Sigmoid colon (tissue), 7 donors: ENCODE data around the gene MAP1B. TPM values are rescaled to one million over a fixed set of nuclear protein-coding genes. Genes with fewer than 3 reads are reported as not detected.

ENCODE experiments used
- DNase-seq: peaks from one replicate; pipeline ENCODE4 v3.0.0-alpha.2; 2019
- H3K27ac ChIP-seq, 4 donors: fragments of 200-600 bp; sonication (generic); one replicate each; pipeline ENCODE4 v1.5.1; 2016 to 2019; ENCODE audit warnings: mild to moderate bottlenecking in 1 of 4
- H3K27me3 ChIP-seq, 3 donors: fragments of 200-600 bp; sonication (generic); one replicate each; pipeline ENCODE4 v1.5.1; 2019; ENCODE audit warnings: mild to moderate bottlenecking in 1 of 3
- H3K36me3 ChIP-seq, 4 donors: fragments of 200-600 bp; sonication (generic); one replicate each; pipeline ENCODE4 v1.5.1; 2016 to 2019
- H3K4me1 ChIP-seq, 4 donors: fragments of 200-600 bp; sonication (generic); one replicate each; pipeline ENCODE4 v1.5.1; 2017 to 2019
- H3K4me3 ChIP-seq, 4 donors: fragments of 200-600 bp; sonication (generic); one replicate each; pipeline ENCODE4 v1.5.1; 2017 to 2019; ENCODE audit warnings: mild to moderate bottlenecking in 2 of 4, moderate library complexity in 1 of 4
- H3K9me3 ChIP-seq, 4 donors: fragments of 200-600 bp in 3 of 4; sonication (generic) in 3 of 4; one replicate each; pipeline versions ENCODE4 v1.5.1 to v1.6.1; 2013 to 2019
- EP300 ChIP-seq, 4 donors: sonication (generic); formaldehyde crosslinking; IDR thresholded peaks; one replicate each; pipeline ENCODE4 v1.6.1; 2017; ENCODE audit warnings: antibody characterized with exemption in 4 of 4
- POLR2A ChIP-seq, 2 donors: fragments of 450-650 bp; IDR thresholded peaks; one replicate each; pipeline ENCODE4 v1.6.1; 2016; ENCODE audit warnings: antibody characterized with exemption in 2 of 2, mild to moderate bottlenecking in 2 of 2, moderate library complexity in 2 of 2
- POLR2AphosphoS5 ChIP-seq, 4 donors: sonication (generic); formaldehyde crosslinking; IDR thresholded peaks; one replicate each; pipeline ENCODE4 v1.6.1; 2017; ENCODE audit warnings: antibody characterized with exemption in 4 of 4
- WGBS, 2 donors: extraction: QIAGEN DNeasy Blood & Tissue Kit; methylation state at CpG; one replicate each; pipeline ENCODE4 v1.1.7; 2013; 5-methylcytosine and 5-hydroxymethylcytosine counted together
- intact Hi-C: fragments of 100-400 bp; cut with DNase I; formaldehyde crosslinking; loops from one replicate; pipeline ENCODE4 v1.15.1; 2023
- polyA plus RNA-seq, 3 donors: library from polyadenylated mRNA; stranded (reverse); fragments of 200-250 nt; gene quantifications; one replicate each; pipeline ENCODE4 v1.2.3, GENCODE V29; 2013
- total RNA-seq, 4 donors: library from RNA; depleted of rRNA; stranded (reverse); fragments of >200 nt; gene quantifications; one replicate each; pipeline ENCODE4 v1.1.0, GENCODE V29; 2016
- TF ChIP-seq, protein P1 (sequence below), 4 experiments: fragments of 450-650 bp in 3 of 4; fragments of 200-600 bp in 1 of 4; IDR thresholded peaks; one replicate each; pipeline ENCODE4 v1.5.1; 2016 to 2019; ENCODE audit warnings: antibody characterized with exemption in 4 of 4, mild to moderate bottlenecking in 3 of 4, moderate library complexity in 2 of 4
- donor health status: healthy with polysubstance abuse.
- donor health status: Bipolar disorder and iron deficiency.
- donor health status: healthy.

The MAP1B gene
- total and polyA plus RNA-seq, 7 donors, result 0.69 to 659 (median 98.6) TPM

DNA sequence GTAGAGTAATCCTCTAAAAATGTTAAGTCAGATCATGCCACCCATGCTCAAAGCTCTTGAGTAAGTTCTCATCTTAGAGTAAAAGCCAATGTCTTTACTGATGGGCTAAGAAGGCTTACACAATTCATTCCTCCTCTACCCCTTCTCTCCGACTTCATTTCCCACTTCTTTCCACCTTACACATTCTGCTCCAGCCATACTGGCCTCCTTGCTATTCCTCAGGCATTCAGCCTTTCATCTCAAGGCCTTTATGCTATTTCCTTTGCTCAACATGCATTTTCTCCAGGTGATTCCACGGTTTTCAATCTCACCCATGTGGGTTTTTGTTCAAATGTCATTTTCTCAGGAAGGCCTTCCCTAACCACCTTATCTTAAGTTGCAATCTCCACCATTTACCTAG, 104.9 kb downstream of the MAP1B start:
- 92 to 95% methylated on average over 2 of the region's 2 CpGs for WGBS, 2 donors
- no peak overlapping the region for H3K27ac ChIP-seq

DNA sequence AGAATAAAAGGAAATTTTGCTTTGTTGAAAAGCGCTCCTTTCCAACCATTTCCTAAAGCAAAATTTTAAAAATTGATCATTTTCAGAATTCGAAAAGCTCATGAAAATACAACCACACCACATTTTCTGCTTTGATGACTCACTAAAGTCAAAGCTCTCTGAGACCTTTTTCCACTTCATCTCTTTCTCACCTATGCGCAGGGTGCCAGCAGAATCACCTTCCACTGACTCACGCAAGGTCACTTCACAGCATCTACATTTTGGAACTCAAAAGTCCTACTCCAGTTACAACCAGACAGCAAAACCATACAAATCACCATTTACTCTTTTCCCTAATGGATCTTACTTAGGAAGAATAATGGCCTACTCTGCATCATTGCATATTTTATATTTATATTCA, 106.2 kb downstream of the MAP1B start:
- Histone ChIP-seq H3K27me3 (no peaks in the 10 kb centered on the region), H3K4me3 (no peak overlapping the region), H3K36me3 (peaks cover 0 to 7% (median 2%) of the 10 kb centered on the region in 4 donors), H3K9me3 (no peaks in the 10 kb centered on the region), H3K4me1 (peaks cover 0 to 25% (median 21%) of the 10 kb centered on the region in 4 donors), H3K27ac (no peak overlapping the region)
- DNase-seq, result no peak
- TF ChIP-seq EP300 (IDR thresholded peaks at IDR 0.05) (no peak), POLR2AphosphoS5 (IDR thresholded peaks at IDR 0.05) (no peak), POLR2A (IDR thresholded peaks at IDR 0.05) (no peak)
- TF ChIP-seq, protein P1, sequence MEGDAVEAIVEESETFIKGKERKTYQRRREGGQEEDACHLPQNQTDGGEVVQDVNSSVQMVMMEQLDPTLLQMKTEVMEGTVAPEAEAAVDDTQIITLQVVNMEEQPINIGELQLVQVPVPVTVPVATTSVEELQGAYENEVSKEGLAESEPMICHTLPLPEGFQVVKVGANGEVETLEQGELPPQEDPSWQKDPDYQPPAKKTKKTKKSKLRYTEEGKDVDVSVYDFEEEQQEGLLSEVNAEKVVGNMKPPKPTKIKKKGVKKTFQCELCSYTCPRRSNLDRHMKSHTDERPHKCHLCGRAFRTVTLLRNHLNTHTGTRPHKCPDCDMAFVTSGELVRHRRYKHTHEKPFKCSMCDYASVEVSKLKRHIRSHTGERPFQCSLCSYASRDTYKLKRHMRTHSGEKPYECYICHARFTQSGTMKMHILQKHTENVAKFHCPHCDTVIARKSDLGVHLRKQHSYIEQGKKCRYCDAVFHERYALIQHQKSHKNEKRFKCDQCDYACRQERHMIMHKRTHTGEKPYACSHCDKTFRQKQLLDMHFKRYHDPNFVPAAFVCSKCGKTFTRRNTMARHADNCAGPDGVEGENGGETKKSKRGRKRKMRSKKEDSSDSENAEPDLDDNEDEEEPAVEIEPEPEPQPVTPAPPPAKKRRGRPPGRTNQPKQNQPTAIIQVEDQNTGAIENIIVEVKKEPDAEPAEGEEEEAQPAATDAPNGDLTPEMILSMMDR (IDR thresholded peaks at IDR 0.05), result no peak
- WGBS, 2 donors, result 95 to 96% methylated on average over 4 of the region's 4 CpGs
- intact Hi-C loops, result no loop called here

More for the DNA sequence above, 104.9 kb downstream of the MAP1B start:
- intact Hi-C loops, result no loop called here
- no peak for DNase-seq
- H3K4me1 ChIP-seq, result peaks cover 0 to 25% (median 21%) of the 10 kb centered on the region in 4 donors
- no peak for TF ChIP-seq POLR2A (IDR thresholded peaks at IDR 0.05)
- TF ChIP-seq, protein P1 (IDR thresholded peaks at IDR 0.05), result no peak
- TF ChIP-seq EP300 (IDR thresholded peaks at IDR 0.05), result no peak
- no peaks in the 10 kb centered on the region for H3K36me3 ChIP-seq
- no peaks in the 10 kb centered on the region for H3K27me3 ChIP-seq
- no peaks in the 10 kb centered on the region for H3K9me3 ChIP-seq
- no peak overlapping the region for H3K4me3 ChIP-seq

- H3K27me3 ChIP-seq, result no peaks in the 10 kb centered on the region
- H3K4me3 ChIP-seq, result no peak overlapping the region
- DNase-seq, result no peak
- peaks cover 0 to 23% (median 20%) of the 10 kb centered on the region in 4 donors for H3K4me1 ChIP-seq
- peaks cover 0 to 14% (median 6%) of the 10 kb centered on the region in 4 donors for H3K36me3 ChIP-seq
- WGBS, 2 donors, result 83 to 92% methylated on average over 4 of the region's 4 CpGs
- H3K27ac ChIP-seq, result no peak overlapping the region
- no peak for TF ChIP-seq POLR2AphosphoS5 (IDR thresholded peaks at IDR 0.05)
- TF ChIP-seq POLR2A (IDR thresholded peaks at IDR 0.05), result no peak
- TF ChIP-seq, protein P1 (IDR thresholded peaks at IDR 0.05), result no peak
- TF ChIP-seq EP300 (IDR thresholded peaks at IDR 0.05), result no peak
- intact Hi-C loops, result no loop called here
- H3K9me3 ChIP-seq, result no peaks in the 10 kb centered on the region
These were observed 106.9 kb downstream of the MAP1B start for GRCh38 chr5:72214168-72214567.

DNA sequence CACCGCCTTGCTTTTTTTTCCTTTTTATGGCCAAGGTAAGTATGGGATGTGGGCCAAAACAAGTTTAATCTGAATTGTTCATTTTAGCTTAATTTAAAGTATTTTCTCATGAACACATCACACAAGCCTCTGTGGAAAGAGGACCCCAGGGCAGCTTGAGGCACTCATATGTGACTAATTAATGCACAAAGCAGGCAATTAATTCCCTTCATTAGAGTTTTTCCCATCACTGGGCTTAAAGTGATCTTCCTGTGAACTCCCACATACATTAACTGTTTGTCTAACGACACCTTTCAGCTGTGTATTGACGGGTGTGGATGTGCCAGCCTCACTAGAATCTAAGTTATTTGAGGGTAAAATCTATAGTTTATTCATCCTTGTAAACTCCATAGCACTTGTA, 109.5 kb downstream of the MAP1B start:
- Histone ChIP-seq H3K36me3 (peaks cover 0 to 40% (median 21%) of the 10 kb centered on the region in 4 donors), H3K4me3 (no peak overlapping the region), H3K4me1 (no peaks in the 10 kb centered on the region), H3K9me3 (no peaks in the 10 kb centered on the region), H3K27me3 (no peaks in the 10 kb centered on the region), H3K27ac (no peak overlapping the region)
- TF ChIP-seq POLR2A (IDR thresholded peaks at IDR 0.05) (no peak), EP300 (IDR thresholded peaks at IDR 0.05) (no peak), POLR2AphosphoS5 (IDR thresholded peaks at IDR 0.05) (no peak)
- TF ChIP-seq, protein P1 (IDR thresholded peaks at IDR 0.05), result no peak
- DNase-seq, result no peak
- intact Hi-C loops, result no loop called here
- 84 to 96% methylated on average over 3 of the region's 3 CpGs for WGBS, 2 donors

DNA sequence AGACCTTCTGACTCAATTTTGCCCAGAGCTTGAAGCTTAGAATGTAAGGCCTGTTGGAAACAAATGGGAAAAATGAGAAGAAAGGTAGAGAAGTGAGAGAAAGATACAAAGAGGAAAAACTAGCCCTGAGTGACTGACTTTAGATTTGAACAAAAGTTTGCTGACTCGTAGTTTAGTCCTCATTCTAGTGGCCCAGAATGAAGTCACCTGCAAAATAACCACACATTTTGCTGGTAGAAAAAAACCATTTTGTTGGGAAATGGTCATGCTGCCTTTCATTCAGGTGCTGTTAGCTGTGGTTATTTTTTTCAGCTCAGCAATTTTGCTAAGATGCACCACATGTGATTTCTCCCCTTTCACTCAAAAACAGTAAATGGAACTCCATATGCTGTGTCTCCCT, 113.8 kb downstream of the MAP1B start:
- H3K4me3 ChIP-seq, result no peak overlapping the region
- no peaks in the 10 kb centered on the region for H3K27me3 ChIP-seq
- intact Hi-C loops, result no loop called here
- 96 to 98% methylated on average over 1 of the region's 1 CpG for WGBS, 2 donors
- no peak overlapping the region for H3K27ac ChIP-seq
- H3K9me3 ChIP-seq, result no peaks in the 10 kb centered on the region
- H3K4me1 ChIP-seq, result peaks cover 0 to 8% (median 4%) of the 10 kb centered on the region in 4 donors
- DNase-seq, result no peak
- H3K36me3 ChIP-seq, result peaks cover 3 to 80% (median 26%) of the 10 kb centered on the region in 4 donors
- no peak for TF ChIP-seq POLR2A (IDR thresholded peaks at IDR 0.05)
- TF ChIP-seq, protein P1 (IDR thresholded peaks at IDR 0.05), result no peak
- TF ChIP-seq POLR2AphosphoS5 (IDR thresholded peaks at IDR 0.05), result no peak
- TF ChIP-seq EP300 (IDR thresholded peaks at IDR 0.05), result no peak
